Measurements from ENCODE around the gene REX1BD. TPM values are rescaled to one million over a fixed set of nuclear protein-coding genes. Genes with fewer than 3 reads are reported as not detected.

The REX1BD gene
- total RNA-seq, 1 donor from 2014 or later = 26.1 TPM

DNA sequence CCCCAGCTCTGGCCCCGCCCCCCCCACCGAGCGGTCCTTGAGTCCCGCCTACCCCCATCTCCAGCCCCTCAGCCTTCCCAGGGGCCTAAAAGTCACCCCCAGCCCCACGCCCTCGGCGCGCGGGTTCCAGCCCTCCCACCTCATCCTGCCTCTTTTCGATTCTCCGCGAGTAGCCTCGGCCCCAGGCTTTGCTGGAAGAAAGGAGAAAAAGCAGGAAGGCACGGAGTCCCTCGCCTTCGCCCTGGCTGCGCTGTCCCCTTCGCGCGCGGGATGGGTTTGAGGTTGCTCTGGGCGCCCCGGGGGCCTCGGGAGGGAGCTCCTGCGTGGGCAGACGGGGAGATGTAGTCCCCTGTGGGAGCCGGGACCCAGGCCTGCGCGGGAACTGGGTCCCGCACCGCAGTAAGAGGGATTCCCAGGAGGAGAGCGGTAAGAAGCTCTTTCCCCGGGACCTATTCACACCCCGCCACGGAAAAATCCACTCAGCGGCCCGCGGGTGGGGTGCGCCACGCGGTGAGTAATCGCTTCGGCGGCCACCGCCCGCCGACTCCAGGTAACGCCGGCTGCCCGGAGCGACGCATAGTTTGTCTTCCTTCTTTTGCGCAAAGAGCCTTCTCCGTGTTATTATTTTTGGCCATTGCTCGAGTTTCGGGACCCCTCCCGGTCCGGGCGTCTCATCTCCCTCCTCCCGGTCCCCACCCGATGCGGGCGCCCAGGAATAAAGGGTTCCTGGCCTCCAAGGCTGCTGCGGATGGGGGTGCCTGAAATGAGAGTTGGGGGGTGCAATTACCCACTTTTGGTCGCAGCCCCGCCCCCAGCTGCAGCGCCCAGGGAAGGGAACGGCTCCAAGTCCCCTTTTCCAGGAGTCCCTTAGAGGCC lies 18.9 kb downstream of the REX1BD start:
- H3K36me3 ChIP-seq (ENCODE audit: control insufficient read depth, insufficient read depth, low read length) = no peaks in the 10 kb centered on the region
- TF ChIP-seq, protein P1, sequence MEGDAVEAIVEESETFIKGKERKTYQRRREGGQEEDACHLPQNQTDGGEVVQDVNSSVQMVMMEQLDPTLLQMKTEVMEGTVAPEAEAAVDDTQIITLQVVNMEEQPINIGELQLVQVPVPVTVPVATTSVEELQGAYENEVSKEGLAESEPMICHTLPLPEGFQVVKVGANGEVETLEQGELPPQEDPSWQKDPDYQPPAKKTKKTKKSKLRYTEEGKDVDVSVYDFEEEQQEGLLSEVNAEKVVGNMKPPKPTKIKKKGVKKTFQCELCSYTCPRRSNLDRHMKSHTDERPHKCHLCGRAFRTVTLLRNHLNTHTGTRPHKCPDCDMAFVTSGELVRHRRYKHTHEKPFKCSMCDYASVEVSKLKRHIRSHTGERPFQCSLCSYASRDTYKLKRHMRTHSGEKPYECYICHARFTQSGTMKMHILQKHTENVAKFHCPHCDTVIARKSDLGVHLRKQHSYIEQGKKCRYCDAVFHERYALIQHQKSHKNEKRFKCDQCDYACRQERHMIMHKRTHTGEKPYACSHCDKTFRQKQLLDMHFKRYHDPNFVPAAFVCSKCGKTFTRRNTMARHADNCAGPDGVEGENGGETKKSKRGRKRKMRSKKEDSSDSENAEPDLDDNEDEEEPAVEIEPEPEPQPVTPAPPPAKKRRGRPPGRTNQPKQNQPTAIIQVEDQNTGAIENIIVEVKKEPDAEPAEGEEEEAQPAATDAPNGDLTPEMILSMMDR (IDR thresholded peaks at IDR 0.05; ENCODE audit: insufficient read depth, low read length, severe bottlenecking) = no peak
- FAIRE-seq = no peak
- H3K4me3 ChIP-seq (ENCODE audit: low read depth, low read length) = peak overlapping the region; percentile 4
- H3K27me3 ChIP-seq (ENCODE audit: control insufficient read depth, insufficient read depth, low read length) = peaks cover 40% of the 10 kb centered on the region
- no peak for DNase-seq (ENCODE audit: low read depth)

DNA sequence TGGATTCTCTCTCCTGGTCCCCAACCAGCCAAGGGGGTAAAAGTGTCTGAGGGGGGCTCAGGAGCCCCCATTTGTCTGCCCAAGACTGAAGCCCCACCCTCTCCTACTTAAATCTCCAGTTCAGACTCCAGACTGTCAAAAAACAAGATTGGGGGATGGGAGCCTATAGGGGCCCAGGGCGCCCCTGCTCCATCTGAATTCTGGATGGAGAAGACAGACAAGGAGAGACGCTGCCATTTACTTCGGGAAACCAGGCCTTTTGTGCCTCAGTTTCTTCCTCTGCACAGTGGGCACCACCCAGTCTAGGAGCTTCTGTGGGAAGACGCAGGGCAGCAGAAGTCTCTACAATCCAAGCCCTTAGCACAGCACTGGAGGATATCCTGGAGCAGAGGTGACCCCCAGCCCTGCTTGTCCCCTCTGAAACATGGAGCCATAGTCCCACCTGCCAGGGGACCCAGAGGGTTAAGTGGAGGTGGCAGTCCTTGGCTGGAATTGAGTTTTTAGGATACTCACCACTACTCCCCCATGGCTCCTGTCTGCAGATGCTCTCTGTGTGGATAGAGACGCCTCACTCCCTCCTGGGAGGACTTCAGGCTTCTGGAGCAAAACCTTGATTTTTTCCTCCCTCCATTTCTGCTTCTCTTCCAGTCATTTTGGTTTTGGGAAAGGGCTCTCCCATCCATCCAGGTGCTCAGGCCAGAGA lies 19.7 kb downstream of the REX1BD start:
- no peak overlapping the region for H3K4me3 ChIP-seq (ENCODE audit: low read depth, low read length)
- peaks cover 42% of the 10 kb centered on the region for H3K27me3 ChIP-seq (ENCODE audit: control insufficient read depth, insufficient read depth, low read length)
- no peaks in the 10 kb centered on the region for H3K36me3 ChIP-seq (ENCODE audit: control insufficient read depth, insufficient read depth, low read length)
- FAIRE-seq = no peak
- no peak for DNase-seq (ENCODE audit: low read depth)
- TF ChIP-seq, protein P1 (IDR thresholded peaks at IDR 0.05; ENCODE audit: insufficient read depth, low read length, severe bottlenecking) = no peak

DNA sequence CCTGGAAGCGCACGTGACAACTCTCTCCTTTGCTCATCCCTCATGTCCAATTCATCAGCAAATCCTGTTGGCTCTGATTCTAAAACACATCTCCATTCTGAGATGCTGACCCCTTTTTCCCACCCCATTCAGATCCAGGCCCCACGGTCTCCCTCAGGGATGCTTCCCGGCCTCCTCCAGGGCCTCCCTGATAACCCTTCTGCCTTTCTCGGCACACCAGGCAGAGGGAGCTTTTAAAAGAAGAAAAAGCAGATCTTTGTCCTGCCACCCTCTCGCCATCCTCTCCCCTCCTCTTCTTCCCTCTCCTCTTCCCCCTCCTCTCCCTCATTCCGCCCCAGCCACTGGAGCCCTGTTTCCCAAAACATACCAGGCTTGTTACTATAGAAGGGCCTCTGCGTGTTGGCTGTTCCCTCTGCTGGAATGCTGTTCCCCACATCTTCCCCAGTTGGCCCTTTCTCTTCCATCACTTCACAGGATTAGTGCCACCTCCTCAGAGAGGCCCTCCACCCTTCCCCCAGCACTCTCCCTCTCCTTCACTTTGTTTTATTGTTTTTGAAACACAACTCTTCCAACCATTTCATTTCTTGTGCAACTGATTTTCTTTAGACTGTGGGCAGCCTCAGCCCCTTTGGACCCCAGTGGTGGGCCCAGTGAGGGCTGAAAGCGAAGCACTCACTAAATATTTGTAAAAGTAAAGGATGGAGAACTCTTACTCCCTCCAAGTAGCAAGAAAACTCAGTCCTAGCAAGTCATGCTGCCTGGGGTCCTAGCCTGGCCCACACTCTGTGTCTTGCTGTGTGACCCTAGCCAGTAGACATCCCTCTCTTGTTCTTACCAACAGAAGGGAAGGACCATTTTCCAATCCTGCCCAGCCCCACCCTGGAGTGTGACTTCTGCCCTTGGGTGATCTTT lies 20.5 kb downstream of the REX1BD start:
- FAIRE-seq = no peak
- H3K36me3 ChIP-seq (ENCODE audit: control insufficient read depth, insufficient read depth, low read length) = no peaks in the 10 kb centered on the region
- TF ChIP-seq, protein P1 (IDR thresholded peaks at IDR 0.05; ENCODE audit: insufficient read depth, low read length, severe bottlenecking) = no peak
- H3K27me3 ChIP-seq (ENCODE audit: control insufficient read depth, insufficient read depth, low read length) = peaks cover 45% of the 10 kb centered on the region
- no peak overlapping the region for H3K4me3 ChIP-seq (ENCODE audit: low read depth, low read length)
- no peak for DNase-seq (ENCODE audit: low read depth)

DNA sequence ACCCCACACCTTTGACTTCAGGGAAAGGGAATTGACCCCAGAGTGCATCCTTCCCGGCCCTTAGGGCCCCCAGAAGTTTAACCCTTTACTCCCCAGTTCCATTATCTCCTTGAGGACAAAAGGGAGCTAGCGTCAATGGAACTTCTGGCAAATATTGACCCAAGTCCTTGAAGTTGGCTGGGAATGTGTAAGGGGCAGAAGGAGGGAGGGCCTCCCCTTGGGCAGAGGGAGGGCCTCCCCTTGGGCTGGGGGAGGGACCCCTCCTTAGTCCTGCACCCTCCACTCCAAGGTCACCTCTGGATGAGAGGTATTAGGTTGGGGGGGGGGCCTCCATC lies 21.1 kb downstream of the REX1BD start:
- FAIRE-seq (no peak), DNase-seq (ENCODE audit: low read depth) (no peak)
- TF ChIP-seq, protein P1 (IDR thresholded peaks at IDR 0.05; ENCODE audit: insufficient read depth, low read length, severe bottlenecking) = no peak

DNA sequence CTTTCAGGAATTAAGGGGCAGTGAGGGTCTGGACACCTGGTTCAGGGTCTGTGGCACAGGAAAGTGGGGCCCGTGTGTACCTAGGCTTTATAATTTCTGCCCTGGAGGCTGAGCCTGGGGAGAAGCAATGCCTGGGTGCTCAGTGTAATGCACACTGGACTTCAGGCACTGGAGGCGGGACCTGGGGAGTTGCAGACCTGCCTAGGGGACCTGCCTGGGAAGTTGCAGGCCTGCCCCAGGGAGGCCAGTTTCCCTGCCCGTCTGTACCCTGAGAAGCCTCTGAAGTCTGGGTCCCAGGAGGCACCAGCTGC lies 21.6 kb downstream of the REX1BD start:
- no peak for FAIRE-seq
- DNase-seq (ENCODE audit: low read depth) = no peak

More for the DNA sequence above, 21.1 kb downstream of the REX1BD start:
- Histone ChIP-seq H3K36me3 (ENCODE audit: control insufficient read depth, insufficient read depth, low read length) (no peaks in the 10 kb centered on the region), H3K27me3 (ENCODE audit: control insufficient read depth, insufficient read depth, low read length) (peaks cover 44% of the 10 kb centered on the region), H3K4me3 (ENCODE audit: low read depth, low read length) (no peak overlapping the region)

More for the DNA sequence above, 21.6 kb downstream of the REX1BD start:
- TF ChIP-seq, protein P1 (IDR thresholded peaks at IDR 0.05; ENCODE audit: insufficient read depth, low read length, severe bottlenecking) = no peak
- H3K4me3 ChIP-seq (ENCODE audit: low read depth, low read length) = no peak overlapping the region
- H3K27me3 ChIP-seq (ENCODE audit: control insufficient read depth, insufficient read depth, low read length) = peaks cover 44% of the 10 kb centered on the region
- H3K36me3 ChIP-seq (ENCODE audit: control insufficient read depth, insufficient read depth, low read length) = no peaks in the 10 kb centered on the region
